ENCODE results near the gene ARL4C.

- TF ChIP-seq CTCF (IDR thresholded peaks at IDR 0.05; ENCODE audit: low read depth, low read length, missing input control): no peak
- no peak for TF ChIP-seq RXRA (IDR thresholded peaks at IDR 0.05)
- TF ChIP-seq GABPA (IDR thresholded peaks at IDR 0.05 in 1 of 2, conservative IDR thresholded peaks at IDR 0.05 in 1 of 2): no peak
These were observed 22.2 kb downstream of the ARL4C start for GRCh38 chr2:234474654-234475053.

Measured in liver (tissue), 3 donors.